ENCODE results near the gene ZFYVE28.
"Not testable (repeated sequence)": the region's sequence is repeated elsewhere in the genome, so short reads cannot be mapped to it uniquely, and the experiment has no call there.

ZFYVE28 gene

DNA sequence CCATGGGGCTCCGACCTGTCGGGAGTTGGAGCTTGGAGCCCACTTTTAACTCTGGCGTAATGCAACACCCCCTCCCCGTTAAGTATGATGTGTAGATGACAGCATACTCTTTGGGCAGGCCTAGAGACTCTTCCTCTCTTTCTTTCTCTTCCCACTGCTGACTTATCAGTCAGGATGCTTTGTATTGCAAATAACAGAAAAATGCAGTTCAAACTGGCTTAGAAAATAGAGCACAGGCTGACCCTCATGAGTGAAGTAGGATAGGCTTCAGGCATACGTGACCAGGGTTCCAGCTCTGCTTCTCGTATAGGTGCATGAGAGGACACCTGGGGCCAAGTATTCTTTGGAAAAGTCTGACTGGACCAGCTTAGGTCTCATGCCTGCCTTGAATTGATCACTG, 27.1 kb upstream of the ZFYVE28 start:
- DNase-seq, result no peak

DNA sequence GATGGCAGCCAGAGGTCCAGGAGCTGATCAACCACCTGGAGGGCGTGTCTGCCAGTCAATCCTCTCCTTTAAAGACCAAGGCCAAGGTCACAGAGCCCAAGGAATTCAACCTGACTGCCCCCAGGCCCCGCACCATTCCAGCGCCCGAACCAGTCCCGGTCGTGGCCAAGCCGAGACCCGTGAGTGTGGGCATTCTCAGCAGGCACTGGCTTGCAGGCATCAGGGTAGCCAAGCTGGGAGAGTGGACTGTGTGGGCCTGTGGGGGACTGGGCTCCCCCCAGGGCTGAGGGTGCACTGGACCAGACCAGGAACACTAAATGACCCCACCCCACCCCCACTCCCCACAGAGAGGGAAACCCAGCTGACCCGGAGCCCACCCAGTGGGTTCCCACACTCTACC, 26.7 kb upstream of the ZFYVE28 start:
- DNase-seq, result no peak

DNA sequence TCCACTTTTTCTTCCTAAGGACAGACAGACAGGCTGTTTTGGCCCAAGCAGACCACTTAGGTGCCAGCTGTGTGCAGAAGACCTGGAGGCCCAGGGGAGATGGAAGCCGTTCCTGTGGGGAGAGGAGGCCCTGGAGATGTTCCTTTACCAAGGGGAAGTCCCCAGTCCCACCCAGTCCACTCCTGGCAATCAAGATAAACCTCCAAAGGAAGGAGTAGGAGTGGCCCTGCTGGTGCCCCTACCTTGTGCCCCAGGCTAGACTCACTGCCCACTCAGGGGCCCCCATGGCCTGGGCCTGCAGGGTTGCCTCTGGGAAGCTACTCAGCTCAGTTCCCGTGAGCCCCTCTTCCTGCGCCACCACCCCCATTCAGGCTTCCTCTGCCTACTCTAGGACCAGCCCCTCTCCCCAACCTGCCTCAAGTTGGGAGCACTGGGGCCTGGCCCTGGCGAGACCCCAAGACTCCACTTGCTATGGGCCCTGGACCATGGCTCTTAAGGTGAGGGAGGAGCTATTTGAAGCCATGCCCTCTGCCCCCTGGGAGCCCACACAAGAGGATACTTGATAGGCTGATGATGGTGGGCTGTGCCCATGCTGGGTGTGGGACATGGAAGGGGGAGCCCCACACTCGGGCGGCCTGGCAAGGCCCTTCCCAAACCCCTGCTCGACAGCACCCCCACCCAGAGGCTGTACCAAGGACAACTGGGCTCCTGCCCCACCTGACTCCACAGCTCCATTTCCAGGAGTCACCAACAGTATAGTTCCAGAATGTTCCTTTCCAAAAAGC, 25.7 kb upstream of the ZFYVE28 start:
- DNase-seq, result no peak

DNA sequence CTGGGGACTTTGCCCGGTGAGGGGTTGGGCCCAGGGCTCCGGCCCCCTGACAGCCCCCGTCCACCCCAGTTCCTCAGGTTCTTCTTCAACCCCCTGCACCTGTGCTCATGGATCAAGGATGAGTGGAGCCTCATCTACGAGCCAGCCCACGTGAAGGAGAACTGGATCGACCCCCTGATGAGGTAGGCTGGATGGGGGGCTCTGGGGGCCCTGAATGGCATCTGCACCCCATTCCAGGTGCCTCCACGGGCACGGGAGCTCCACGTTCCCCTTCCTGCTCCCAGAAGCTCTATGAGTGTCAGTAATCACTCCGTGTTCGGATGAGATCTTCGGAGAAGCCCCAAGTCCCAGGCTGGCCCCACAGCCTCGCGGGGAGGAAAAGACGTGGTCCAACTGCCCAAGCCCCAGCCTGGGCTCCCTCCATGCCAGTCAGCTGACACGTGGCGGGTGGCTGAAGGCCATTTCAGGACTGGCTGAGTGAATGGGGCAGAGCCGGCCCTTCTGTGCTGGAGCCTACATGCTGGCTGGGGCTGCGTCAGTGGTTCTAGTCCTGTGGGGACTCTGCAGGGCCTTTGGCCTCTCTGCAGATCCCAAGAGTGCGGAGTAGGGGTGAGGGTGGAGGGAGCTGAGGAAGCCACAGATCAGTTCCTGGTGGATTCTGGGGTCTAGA, 24.8 kb upstream of the ZFYVE28 start:
- no peak for DNase-seq

DNA sequence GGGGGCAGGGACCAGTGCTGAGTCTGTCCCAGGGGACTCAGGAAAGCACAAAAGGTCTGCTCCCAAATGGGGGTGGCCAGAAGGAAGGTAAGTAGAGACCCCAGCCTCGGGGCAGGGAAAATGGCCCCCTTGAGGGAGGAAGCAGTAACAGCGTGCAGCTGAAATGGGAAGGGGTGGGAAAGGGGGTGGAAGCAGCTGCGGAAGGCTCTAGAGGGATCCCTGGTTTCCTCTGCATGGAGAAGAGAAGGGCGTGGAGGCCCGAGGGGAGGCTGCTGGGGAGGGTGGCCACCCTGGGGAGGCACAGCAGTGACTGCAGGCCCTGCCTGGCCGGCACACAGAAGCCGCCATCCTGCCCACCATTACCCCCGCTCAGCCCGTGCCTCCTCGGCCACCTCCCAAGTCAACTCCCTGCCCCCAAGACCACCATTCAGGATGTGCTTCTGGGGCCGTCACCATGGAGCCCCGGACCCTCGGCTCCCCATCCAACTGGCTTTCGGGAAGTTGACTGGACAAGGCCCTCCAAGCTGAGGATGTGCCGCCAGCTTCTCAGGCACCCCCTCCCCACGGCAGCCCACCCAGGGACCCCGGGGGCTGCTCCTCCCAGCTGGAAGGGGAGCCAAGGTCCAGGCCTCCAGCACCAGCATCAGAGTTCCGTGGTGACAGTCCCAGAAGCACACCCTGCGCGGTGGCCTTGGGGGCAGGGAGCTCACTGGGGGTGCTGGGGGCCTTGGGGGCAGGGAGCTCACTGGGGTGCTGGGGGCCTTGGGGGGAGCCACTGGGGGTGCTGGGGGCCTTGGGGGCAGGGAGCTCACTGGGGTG, 23.9 kb upstream of the ZFYVE28 start:
- DNase-seq, result no peak

DNA sequence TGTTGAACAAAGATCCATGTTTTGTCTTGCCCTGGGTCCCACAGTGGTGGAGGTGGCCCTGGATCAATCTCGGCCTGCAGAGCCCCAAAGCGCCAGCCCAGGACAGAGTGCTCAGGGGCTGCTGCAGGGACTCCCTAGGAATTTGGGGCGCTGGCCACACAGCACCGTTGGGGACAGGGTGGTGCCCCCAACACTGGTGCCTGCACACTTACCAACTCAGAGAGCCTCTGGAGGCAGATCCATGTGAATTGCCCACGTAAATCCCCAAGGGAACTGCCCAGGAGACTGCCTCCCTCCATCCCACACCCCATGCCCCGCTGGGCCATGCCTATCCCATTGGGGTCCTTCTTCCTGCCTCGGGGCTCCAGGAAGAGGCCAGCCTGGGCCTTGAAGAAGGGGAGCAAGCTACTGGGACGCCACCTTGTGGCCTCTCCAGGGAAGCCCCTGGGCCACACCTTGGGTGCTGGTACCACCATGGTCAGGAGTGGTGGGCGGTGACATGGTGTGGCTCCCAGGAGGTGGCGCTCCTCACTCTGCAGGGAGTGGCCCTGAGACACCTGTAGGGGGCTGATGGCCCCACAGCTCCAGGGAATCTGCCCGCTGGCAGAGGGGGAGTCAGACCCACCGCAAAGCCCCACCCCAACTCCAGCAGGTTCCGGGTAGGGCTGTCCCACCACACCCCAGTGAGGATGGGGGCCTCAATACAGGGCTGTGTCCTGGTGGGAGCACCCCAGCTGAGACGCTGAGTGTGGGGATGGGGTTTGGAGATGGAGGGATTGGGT, 23.1 kb upstream of the ZFYVE28 start:
- peak; percentile 78 for DNase-seq

DNA sequence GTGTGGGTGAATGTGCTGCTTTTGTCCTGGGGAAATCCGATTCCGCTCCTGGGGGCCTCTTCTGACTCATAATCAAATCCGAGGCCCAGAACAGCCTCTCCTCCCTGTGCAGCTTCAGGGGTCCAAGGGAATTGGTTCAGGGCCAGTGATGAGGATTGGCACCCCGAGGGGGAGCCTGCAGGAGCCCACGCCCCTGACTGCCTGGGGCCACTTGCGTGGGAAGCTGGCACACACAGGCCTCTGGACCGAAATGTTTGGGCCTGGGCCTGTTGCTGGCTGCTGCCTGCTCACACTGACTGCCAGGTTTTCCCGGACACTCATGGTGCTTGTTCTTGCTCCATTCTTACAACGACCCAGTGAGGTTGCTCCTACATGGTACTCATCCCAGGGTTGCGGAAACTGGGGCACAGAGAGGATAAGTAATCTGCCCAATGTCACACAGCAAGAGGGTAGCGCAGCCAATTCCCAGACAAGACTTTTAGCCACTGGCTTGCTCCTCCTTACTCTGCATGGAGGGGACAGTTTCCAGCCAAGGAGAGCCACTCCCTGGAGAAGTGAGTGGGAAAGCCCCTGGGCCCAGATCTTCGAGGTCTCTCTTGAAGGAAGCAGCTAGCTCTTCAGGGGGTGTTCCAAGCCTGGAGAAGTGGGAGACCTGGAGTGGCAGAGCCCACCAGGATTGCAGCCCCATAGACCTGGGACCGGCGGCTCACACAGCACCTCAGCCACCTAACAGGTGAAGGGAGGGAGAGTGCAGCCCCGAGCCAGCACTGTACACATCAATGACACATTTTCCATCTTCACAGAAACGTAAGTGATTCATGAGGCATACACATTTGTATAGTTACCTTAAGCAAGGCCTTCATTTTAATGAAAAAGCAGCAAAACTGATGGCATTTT, 20.6 kb upstream of the ZFYVE28 start:
- DNase-seq, result no peak

DNA sequence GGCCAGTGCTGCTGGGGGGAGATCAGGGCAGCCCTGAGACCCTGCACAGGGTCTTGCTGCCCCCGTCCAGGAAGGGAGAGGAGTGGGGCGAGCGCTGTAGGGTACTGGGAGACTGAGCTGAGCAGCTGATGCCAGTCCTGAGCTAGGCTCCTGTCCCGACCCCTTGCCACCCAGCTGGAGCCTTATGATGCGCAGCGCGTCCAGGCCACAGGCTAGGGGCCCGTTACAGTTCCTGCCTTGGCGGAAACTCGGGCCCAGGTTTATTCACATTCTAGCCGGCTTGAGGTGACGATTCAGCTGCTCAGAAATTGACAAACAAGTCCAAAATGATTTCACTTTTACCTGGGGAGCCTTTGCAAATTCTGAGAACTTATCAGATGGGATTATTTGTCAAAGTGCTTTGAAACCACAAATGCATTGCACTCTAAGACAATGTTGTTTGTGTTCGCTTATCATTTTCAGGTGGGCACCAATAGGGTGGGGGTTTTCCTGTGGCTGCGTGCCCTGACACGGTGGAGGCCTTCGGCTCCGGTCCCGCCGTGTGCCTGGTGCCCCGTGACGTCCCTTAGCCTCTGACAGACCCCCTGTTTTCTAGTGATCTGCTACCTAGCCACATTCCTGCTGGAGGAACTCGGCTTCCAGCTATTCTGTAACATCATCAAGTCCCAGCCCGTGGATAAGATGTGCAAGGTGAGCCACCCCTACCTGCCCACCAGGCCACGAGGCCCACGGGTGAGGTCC, 19.2 kb upstream of the ZFYVE28 start:
- no peak for DNase-seq

DNA sequence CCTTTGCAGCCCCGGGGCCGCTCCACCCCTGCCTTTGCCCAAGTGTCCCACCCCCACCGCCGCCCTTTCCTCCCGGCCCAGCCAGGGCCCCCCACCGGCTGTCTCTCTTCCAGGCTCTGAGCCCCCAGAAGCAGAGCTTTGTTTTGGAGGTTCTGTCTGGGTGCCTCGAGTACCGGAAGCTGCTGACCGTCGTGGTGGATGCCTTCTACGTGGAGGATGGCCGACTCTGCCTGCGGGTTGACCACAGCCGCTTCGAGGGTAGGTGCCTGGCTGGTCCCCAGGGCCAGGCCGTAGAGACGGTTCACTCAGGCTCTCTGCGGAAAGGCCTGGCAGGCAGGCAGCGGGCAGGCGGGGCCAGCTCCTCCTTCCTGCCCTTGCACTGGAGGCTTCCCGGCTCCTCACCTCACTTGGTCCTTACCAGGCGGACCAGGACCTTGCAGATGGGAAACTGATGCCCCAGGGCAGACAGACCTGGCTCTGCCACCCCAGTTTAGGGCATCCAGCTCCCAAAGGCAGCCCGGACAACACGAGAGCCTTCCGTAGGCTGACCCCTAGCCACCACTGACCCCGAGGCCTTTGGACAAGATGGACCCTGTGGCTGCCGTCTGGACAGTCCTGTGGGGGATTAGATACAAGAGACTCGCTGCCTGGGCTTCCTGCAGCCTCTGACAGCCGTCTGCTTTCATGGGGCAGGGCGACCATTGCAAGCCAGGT, 18.5 kb upstream of the ZFYVE28 start:
- no peak for DNase-seq

DNA sequence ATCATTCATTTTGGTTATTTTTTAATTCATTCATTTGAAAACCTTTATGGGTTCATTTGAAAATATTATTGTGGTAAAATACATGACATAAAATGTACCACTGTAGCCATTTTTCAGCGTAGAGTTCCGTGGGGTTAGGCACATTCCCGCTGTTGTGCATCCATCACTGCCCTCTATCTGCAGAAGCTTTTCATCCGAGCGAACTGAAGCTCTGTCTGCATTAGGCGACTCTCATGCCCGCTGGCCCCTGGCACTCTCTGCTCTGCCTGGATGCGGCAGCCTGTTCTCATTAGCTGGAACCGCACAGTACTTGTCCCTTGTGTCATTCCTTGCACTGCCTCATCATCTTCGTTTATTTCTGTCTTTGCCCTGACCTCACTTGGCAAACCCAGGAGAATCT, 17.9 kb upstream of the ZFYVE28 start:
- no peak for DNase-seq

DNA sequence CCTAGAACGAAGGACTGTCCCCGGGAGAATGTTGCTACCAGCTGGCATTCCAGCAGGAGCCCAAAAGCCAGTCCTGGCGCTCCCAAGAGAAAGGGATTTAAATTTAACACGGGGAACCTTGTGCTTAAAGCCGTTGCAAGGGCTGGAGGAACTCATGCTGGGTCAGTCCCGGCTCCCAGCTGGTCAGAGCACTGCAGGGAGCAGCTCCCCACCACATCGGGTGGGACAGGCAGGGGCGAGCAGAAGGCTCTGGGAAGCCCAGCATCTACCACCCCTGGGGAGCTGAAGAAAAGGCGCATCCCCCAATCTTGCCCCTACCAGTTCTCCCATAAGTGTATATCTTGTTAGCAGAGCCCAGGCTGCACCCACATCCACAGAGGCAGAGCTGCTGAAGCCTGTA, 16.0 kb upstream of the ZFYVE28 start:
- no peak for DNase-seq

DNA sequence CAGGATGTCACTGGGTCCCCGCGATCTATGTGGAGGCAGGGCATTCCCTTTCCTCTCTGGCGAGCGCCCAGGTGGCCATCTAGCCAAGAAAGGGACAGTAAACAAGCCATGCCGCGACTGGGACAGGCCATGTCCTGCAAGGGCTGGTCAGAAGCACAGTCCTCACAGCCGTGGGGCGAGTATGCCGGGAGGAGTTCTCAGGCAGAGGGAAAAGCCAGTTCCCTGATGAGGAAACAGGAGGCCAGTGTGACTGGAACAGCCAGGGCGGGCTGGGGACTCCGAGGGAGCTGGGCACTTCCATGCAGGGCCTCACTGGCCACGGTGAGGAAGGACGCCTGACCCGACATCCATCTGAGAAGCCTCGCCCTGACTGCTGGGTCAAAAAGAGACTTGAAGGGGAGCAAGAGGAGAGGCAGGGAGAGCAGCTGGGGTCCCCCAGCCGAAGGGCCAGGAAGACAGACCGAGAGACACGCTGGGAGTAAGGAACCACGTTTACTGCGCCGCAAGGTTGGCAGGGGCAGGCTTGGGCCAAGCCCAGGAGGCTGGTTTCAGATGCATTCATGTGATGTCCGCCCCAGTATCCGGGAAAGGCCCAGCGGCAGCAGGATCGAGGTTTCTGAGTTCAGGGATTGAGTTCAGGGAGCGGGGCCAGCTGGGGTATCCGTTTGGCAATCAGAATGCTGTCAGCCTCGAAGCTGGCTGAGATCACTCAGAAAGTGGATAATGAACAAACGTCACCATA, 15.3 kb upstream of the ZFYVE28 start:
- no peak for DNase-seq

DNA sequence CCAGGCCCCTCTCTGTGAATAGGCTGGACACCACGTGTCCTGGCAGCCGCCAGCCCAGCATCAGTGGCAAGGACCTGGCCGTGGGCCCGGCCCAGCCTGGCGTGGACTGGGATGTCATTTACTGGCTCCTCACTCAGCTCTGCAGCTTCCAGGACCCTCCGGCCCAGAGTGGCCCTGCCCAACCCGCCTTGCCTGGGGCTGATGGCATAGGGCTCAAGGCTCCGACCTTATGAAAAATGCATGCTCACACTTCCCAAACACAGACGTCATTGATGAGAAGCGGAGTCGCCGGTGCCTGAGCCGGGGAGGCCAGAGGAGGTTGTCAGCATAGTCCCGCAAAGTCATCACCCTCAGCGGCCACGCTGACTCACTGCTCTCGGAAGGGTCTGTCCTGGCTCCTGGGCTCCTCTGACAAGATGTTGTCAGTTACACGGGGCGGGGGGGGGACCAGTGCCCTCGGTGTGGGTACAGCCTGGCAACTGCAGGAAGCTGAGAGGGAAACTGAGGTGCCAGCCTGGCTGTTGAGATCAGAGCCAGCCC, 14.6 kb upstream of the ZFYVE28 start:
- DNase-seq, result no peak

DNA sequence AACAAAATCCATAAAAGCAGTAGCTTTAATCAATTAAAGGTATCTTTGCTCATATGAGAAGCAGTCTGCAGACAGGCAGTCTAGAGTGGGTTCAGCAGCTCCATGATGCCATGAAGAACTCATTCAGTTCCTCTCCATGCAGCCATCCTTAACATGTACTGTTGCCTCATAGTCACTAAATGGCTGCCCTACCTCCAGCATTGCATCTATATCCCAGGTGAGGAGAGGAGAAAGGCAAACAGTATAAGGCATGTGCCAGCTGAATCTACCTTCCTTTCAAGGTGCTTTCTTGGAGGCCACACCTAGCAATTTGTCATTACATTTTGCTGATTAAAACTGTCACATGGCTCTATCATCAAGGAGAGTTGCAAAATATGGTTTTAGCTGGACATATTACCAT, 13.6 kb upstream of the ZFYVE28 start:
- no peak for DNase-seq

DNA sequence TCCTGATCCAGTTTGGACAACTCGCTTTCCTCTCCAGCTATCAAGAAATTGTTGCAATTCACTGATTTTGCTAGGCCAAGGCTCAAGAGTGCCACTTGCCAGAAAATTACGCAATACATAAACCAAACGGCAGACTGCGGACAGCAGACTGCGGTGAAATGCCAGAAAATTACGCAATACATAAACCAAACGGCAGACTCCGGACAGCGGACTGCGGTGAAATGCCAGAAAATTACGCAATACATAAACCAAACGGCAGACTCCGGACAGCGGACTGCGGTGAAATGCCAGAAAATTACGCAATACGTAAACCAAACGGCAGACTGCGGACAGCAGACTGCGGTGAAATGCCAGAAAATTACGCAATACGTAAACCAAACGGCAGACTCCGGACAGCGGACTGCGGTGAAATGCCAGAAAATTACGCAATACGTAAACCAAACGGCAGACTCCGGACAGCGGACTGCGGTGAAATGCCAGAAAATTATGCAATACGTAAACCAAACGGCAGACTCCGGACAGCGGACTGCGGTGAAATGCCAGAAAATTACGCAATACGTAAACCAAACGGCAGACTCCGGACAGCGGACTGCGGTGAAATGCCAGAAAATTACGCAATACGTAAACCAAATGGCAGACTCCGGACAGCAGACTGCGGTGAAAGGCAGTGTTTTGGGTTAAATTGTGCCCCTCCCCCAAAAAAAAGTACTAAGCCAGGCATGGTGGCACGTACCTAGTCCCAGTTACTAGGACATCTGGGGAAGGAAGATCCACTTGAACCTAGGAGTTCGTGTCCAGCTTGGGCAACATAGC, 11.7 kb upstream of the ZFYVE28 start:
- not testable (repeated sequence) for DNase-seq

DNA sequence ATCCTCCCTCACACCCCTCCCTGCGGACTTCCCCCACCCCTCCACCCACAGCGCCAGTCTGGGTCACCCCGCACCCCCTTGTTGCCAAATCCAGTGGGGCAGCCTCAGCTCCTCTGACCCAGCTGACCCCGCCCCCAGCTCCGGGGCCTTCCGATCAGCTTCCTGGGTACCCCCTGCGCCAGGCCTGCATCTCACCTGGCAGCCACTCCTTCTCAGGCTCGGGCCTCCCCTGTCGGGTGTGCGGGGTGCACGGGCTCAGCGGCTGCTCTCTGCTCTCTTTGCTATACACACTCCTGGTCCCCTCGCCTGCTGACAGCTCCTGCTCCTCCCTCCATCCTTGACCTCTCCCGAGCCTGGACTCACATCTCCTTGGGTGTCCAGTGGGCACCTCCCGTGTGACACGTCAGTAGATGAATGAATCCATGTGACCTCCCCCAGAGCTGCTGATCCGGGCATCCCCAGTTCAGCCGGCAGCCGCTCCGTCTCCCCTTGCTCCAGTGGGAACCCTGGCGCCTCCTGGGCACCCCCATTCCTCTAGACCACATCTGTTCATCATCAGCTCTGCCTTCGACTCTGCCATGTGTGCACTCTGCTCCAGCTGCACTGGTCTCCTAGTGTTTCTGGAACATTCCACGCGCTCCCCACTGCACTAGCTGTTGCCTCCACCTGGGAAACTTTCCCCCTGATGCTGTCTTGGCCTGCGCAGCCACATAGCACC, 10.2 kb upstream of the ZFYVE28 start:
- no peak for DNase-seq

DNA sequence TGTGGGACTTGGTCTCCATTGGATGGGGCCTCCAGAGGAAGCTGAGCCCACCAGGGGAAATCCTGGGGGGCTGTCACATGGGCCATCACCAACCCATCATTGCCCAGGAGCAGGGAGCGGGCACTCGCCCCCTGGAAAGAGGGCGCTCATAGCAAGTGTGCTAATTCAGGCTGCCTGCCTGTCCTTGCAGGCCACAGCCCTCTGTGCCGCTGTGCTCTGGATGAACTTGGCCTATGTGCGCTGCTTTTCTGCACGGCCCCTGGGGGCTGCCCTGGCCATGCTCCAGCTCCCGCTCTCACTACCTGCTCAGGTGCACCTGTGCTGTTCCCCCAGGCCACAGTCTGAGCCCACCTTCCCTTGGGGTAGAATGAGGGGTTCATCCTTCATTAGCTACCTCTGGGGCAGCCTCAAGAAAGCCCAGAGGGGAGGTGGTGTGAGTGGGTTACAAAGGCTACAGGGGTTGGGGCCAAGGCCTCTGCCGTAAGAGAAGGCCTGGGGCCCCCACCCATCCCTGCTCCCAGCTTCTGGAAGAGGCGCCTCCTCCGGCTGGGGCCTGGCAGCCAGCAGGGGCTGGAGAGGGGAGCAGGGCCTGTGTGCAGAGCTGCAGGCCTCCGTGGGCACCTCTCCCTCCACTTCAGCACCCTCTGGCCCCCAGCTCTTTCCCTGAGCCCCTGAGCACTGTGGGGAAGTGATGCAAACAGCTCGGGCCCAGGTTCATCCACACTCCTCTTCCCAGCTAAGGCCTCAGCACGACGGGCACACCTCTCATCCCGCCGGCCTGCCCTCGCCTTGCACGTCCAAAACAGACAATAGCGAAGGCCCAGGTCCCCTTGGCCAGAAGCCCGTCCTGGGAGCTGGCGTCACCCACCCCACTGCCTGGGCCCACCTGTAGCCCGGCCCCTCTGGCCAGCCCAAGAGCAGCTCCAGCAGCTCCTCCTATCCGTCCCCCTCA, 9.2 kb upstream of the ZFYVE28 start:
- no peak for DNase-seq

Measured in CD4-positive, alpha-beta T cell treated with Interleukin-10 for 1 hour (primary cell).